ENCODE results near the gene AUTS2.

GRCh38 chr7:70529436-70529835, 931.2 kb downstream of the AUTS2 start:
- no peak for TF ChIP-seq CTCF (conservative IDR thresholded peaks at IDR 0.05; ENCODE audit: low read length)
- TF ChIP-seq EZH2phosphoT487 (IDR thresholded peaks at IDR 0.05; ENCODE audit: borderline replicate concordance): no peak
